ENCODE data around the gene CSF3R.

The CSF3R gene

GRCh38 chr1:36482724-36483388 is at the start of gene CSF3R:
CSF3R (minus strand) TSS chr1:36482913; CDS start chr1:36479496, 3,417 bp downstream.
- DNase-seq = no peak

GRCh38 chr1:36531833-36532232 is 49.1 kb upstream of the CSF3R start:
- no peak for DNase-seq

- DNase-seq = no peak
Measured at GRCh38 chr1:36530791-36531190, 48.1 kb upstream of the CSF3R start.

- DNase-seq = no peak
Measured at GRCh38 chr1:36530261-36530660, 47.5 kb upstream of the CSF3R start.

GRCh38 chr1:36529769-36530260 is 47.1 kb upstream of the CSF3R start:
- DNase-seq = no peak

- DNase-seq = no peak
Measured at GRCh38 chr1:36528361-36529349, 45.9 kb upstream of the CSF3R start.

GRCh38 chr1:36525166-36525565 is 42.5 kb upstream of the CSF3R start:
- DNase-seq = no peak

GRCh38 chr1:36524359-36525062 is 41.8 kb upstream of the CSF3R start:
- DNase-seq = no peak

GRCh38 chr1:36523850-36524249 is 41.1 kb upstream of the CSF3R start:
- DNase-seq = peak; percentile 16 to 34

GRCh38 chr1:36523230-36523495 is 40.5 kb upstream of the CSF3R start:
- no peak for DNase-seq

GRCh38 chr1:36522461-36523229 is 39.9 kb upstream of the CSF3R start:
- DNase-seq = no peak

GRCh38 chr1:36522021-36522420 is 39.3 kb upstream of the CSF3R start:
- DNase-seq = no peak

- no peak for DNase-seq
Measured at GRCh38 chr1:36520771-36521420, 38.2 kb upstream of the CSF3R start.

- no peak for DNase-seq
Measured at GRCh38 chr1:36520056-36520455, 37.3 kb upstream of the CSF3R start.

- DNase-seq = no peak
Measured at GRCh38 chr1:36517011-36517771, 34.5 kb upstream of the CSF3R start.

- DNase-seq = peak; percentile 22 to 36
Measured at GRCh38 chr1:36516372-36517010, 33.8 kb upstream of the CSF3R start.

GRCh38 chr1:36515315-36516138 is 32.8 kb upstream of the CSF3R start:
- no peak for DNase-seq

GRCh38 chr1:36514501-36514900 is 31.8 kb upstream of the CSF3R start:
- no peak for DNase-seq

- no peak for DNase-seq
Measured at GRCh38 chr1:36513676-36514473, 31.2 kb upstream of the CSF3R start.

All from stimulated activated CD4-positive, alpha-beta T cell treated with anti-CD3 and anti-CD28 coated beads, Interleukin-2, amount 100 ng/mL, for 48 hours (primary cell).